Adrenal gland (tissue), 12 donors: ENCODE measurements around the gene TRABD2A. TPM values are rescaled to one million over a fixed set of nuclear protein-coding genes. Genes with fewer than 3 reads are reported as not detected.

Experiments
- DNase-seq, 7 donors: peaks; one replicate each; pipeline ENCODE4 v3.0.0-alpha.2; 2019 to 2020
- H3K27ac ChIP-seq, 5 donors: fragments of 200-600 bp; sonication (generic) in 4 of 5; 1 replicate in 3 of 5; 2 replicates in 2 of 5; pipeline versions ENCODE4 v1.5.1 to v1.8.0; 2016 to 2020; ENCODE audit warnings: mild to moderate bottlenecking in 1 of 5
- H3K27me3 ChIP-seq: fragments of 200-600 bp; 2 replicates; pipeline ENCODE4 v1.8.0; 2021
- H3K36me3 ChIP-seq, 2 donors: fragments of 200-600 bp; replicated peaks in 1 of 2; 1 replicate in 1 of 2; 2 replicates in 1 of 2; pipeline versions ENCODE4 v1.5.1 to v1.8.0; 2018 to 2022
- H3K4me1 ChIP-seq, 2 donors: fragments of 200-600 bp; replicated peaks in 1 of 2; 1 replicate in 1 of 2; 2 replicates in 1 of 2; pipeline versions ENCODE4 v1.5.1 to v1.8.0; 2018 to 2021
- H3K4me3 ChIP-seq, 4 donors: fragments of 200-600 bp; sonication (generic) in 3 of 4; one replicate each; pipeline ENCODE4 v1.5.1; 2016 to 2018
- H3K9me3 ChIP-seq, 3 donors: fragments of 200-600 bp; sonication (generic) in 1 of 3; replicated peaks in 1 of 3; 1 replicate in 2 of 3; 2 replicates in 1 of 3; pipeline versions ENCODE4 v1.5.1 to v1.8.0; 2016 to 2021
- POLR2A ChIP-seq, 2 donors: fragments of 450-650 bp; IDR thresholded peaks; one replicate each; pipeline ENCODE4 v1.6.1; 2017; ENCODE audit warnings: antibody characterized with exemption in 2 of 2, mild to moderate bottlenecking in 2 of 2, moderate library complexity in 1 of 2
- WGBS, 4 donors: extraction: QIAGEN DNeasy Blood & Tissue Kit in 2 of 4; methylation state at CpG; one replicate each; pipeline versions ENCODE4 v1.1.5 to v1.1.7; 2013 to 2017; 5-methylcytosine and 5-hydroxymethylcytosine counted together
- intact Hi-C, 2 donors: fragments of 100-400 bp; cut with DNase I; formaldehyde crosslinking; loops; one replicate each; pipeline versions ENCODE4 v1.14.1 to v1.15.0; 2022 to 2023
- polyA plus RNA-seq, 3 donors: library from polyadenylated mRNA; stranded (reverse); fragments of 200-250 nt in 2 of 3; fragments of 350-450 nt in 1 of 3; fragmentation: Illumina TruSeq in 1 of 3; extraction: RNeasy Lipid Tissue Mini Kit (QIAGEN cat#74804) in 1 of 3; gene quantifications; one replicate each; pipeline ENCODE4 v1.2.3, GENCODE V29; 2013 to 2014
- total RNA-seq, 9 donors: library from RNA; depleted of rRNA in 4 of 9; stranded (reverse); fragments of >200 nt in 4 of 9; fragments of 120-200 nt in 1 of 9; fragmentation: NEBNext Ultra II Directional in 1 of 9; extraction: Animal tissue kit (Norgen Biotek cat#: 25700) in 1 of 9; gene quantifications; one replicate each; pipeline versions ENCODE4 v1.1.0 to v1.2.4, GENCODE V29; 2013 to 2023
- TF ChIP-seq, protein P1 (sequence below), 6 experiments: fragments of 450-650 bp in 4 of 6; fragments of 200-600 bp in 2 of 6; sonication (generic) in 1 of 6; IDR thresholded peaks; 1 replicate in 5 of 6; 2 replicates in 1 of 6; pipeline versions ENCODE4 v1.5.1 to v1.8.0; 2016 to 2021; ENCODE audit warnings: antibody characterized with exemption in 6 of 6, mild to moderate bottlenecking in 2 of 6, moderate library complexity in 1 of 6
- donor health status: healthy with polysubstance abuse.
- donor health status: Bipolar disorder and iron deficiency.
- donor health status: DM: yes; HTN: yes; CAD: no.
- donor health status: DM: no; HTN: no; CAD: no.
- donor health status: DM: no; HTN: no; CAD: no.
- donor health status: DM: yes; HTN: yes; CAD: no.

The TRABD2A gene
- total and polyA plus RNA-seq, 12 donors: 0.28 to 2.4 (median 0.69) TPM; not detected in 1

DNA sequence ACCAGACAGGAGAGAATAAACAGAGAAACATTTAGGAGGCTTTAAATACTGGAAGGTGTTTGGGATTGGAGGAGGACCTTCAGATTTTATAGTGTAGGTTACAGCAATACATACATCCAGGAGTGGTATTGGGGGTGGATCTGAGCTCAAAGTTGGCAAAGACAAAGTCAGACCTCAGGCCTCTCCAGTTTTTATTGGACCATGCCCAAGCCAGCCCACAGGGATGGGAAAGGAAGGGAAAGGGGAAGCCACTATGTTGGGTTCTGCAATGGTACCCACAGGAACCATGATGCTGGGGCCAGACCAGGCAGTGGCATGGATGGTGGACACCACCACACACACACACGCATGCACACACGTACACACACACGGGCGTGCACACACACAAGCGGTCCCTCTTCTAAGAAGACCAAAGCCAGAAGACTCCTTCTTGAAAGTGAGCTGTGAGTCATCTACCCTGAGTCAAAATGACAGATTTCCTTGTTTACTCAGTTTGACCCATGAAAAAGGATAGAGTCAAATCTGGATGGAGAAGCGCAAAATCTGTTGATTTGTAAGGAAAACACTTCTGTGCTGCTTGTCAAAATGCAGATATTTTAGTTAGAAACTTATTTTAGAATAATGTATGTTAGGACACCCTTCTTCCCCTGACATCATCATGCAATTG, 87.9 kb downstream of the TRABD2A start:
- 91 to 93% (median 93%) methylated on average over 6 of the region's 6 CpGs for WGBS, 4 donors
- Histone ChIP-seq H3K27me3 (no peaks in the 10 kb centered on the region), H3K36me3 (no peaks in the 10 kb centered on the region), H3K9me3 (no peaks in the 10 kb centered on the region), H3K27ac (no peak overlapping the region), H3K4me1 (no peaks in the 10 kb centered on the region), H3K4me3 (no peak overlapping the region)
- intact Hi-C loops: no loop called here
- no peak for TF ChIP-seq POLR2A (IDR thresholded peaks at IDR 0.05)
- TF ChIP-seq, protein P1, sequence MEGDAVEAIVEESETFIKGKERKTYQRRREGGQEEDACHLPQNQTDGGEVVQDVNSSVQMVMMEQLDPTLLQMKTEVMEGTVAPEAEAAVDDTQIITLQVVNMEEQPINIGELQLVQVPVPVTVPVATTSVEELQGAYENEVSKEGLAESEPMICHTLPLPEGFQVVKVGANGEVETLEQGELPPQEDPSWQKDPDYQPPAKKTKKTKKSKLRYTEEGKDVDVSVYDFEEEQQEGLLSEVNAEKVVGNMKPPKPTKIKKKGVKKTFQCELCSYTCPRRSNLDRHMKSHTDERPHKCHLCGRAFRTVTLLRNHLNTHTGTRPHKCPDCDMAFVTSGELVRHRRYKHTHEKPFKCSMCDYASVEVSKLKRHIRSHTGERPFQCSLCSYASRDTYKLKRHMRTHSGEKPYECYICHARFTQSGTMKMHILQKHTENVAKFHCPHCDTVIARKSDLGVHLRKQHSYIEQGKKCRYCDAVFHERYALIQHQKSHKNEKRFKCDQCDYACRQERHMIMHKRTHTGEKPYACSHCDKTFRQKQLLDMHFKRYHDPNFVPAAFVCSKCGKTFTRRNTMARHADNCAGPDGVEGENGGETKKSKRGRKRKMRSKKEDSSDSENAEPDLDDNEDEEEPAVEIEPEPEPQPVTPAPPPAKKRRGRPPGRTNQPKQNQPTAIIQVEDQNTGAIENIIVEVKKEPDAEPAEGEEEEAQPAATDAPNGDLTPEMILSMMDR (IDR thresholded peaks at IDR 0.05): no peak
- no peak for DNase-seq

DNA sequence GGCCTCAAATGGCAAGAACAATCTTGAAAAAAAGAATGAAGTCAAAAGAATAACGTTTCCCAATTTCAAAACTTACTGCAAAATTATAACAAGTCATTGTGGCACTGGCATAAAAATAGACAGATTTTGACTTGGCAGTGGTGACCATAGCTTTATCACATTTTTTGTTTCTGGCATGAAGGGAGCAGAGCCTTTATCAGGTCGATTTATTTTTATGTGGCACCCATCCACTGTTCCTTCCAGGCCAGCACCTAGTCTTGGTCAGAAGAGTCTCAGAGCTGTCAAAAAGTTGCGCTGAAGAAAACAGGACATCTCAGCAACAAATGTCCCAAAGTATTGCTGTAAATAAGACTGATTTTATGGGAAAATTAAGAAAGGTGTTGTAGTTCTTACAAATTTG, 92.4 kb downstream of the TRABD2A start:
- WGBS, 4 donors: 64 to 67% (median 64%) methylated on average over 3 of the region's 3 CpGs
- TF ChIP-seq, protein P1 (IDR thresholded peaks at IDR 0.05): no peak
- no peak for TF ChIP-seq POLR2A (IDR thresholded peaks at IDR 0.05)

DNA sequence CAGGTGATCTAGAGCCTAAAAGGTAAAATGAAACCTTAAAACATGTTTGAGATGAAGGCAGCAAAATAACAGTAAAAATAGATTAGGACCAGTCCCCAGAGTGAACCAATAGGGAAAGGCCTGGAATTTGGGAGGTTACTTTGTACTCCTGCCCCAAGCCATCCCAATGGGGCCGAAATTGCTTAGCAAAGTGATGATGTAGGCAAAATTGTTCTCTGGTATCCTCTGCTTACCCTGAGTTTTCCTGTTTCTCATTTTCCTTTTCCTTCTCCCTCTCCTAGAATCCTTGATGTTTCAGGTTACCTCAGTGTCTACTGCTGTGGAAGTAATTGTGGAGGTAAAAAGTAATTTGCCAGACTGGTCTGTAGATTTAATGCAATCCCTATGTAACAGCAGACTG, 92.9 kb downstream of the TRABD2A start:
- Histone ChIP-seq H3K27me3 (no peaks in the 10 kb centered on the region), H3K27ac (no peak overlapping the region), H3K4me1 (no peaks in the 10 kb centered on the region), H3K36me3 (no peaks in the 10 kb centered on the region), H3K4me3 (no peak overlapping the region), H3K9me3 (no peaks in the 10 kb centered on the region)
- intact Hi-C loops: no loop called here
- TF ChIP-seq POLR2A (IDR thresholded peaks at IDR 0.05): no peak
- TF ChIP-seq, protein P1 (IDR thresholded peaks at IDR 0.05): no peak
- WGBS, 4 donors: 17 to 83% (median 37%) methylated on average over 1 of the region's 1 CpG
- DNase-seq: no peak

More for the DNA sequence above, 92.4 kb downstream of the TRABD2A start:
- no peaks in the 10 kb centered on the region for H3K27me3 ChIP-seq
- H3K9me3 ChIP-seq: no peaks in the 10 kb centered on the region
- no peaks in the 10 kb centered on the region for H3K4me1 ChIP-seq
- intact Hi-C loops: no loop called here
- no peak for DNase-seq
- H3K36me3 ChIP-seq: no peaks in the 10 kb centered on the region
- no peak overlapping the region for H3K4me3 ChIP-seq
- H3K27ac ChIP-seq: no peak overlapping the region

DNA sequence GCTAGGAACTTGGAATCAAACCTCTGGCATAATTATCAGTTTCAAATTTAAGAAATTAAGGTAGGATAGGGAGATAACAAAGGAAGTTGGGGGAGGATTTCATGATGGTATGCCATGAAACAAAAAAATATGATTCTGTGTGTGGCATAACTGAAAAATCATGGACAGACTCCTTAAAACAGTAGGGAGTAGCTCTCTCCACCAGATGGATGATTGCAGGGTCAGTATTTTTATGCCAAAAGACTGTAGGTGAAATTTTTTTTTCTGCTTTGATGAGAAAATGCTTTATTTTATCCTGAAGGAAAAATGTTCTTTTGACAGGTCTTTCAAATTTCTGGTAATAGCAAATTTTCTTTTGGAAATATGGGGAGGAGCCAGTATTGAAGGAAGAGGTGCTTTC, 94.3 kb downstream of the TRABD2A start:
- H3K27me3 ChIP-seq: no peaks in the 10 kb centered on the region
- H3K36me3 ChIP-seq: no peaks in the 10 kb centered on the region
- H3K27ac ChIP-seq: no peak overlapping the region
- H3K4me1 ChIP-seq: no peaks in the 10 kb centered on the region
- intact Hi-C loops: no loop called here
- no peaks in the 10 kb centered on the region for H3K9me3 ChIP-seq
- no peak for TF ChIP-seq POLR2A (IDR thresholded peaks at IDR 0.05)
- TF ChIP-seq, protein P1 (IDR thresholded peaks at IDR 0.05): no peak
- DNase-seq: no peak
- H3K4me3 ChIP-seq: no peak overlapping the region
